Esophagus mucosa (tissue), 1 donor: ENCODE data around the gene TNFAIP2. TPM values are rescaled to one million over a fixed set of nuclear protein-coding genes. Genes with fewer than 3 reads are reported as not detected.

Experiments used
- ATAC-seq: fragments of 200-7000 bp; cut with Tn5 transposase; one replicate; pipeline ENCODE4 v1.9.1; 2020
- total RNA-seq: library from RNA; stranded (reverse); gene quantifications from one replicate; pipeline ENCODE4 v1.2.4, GENCODE V29; 2023
- donor health status: DM: yes; HTN: yes; CAD: no.

Gene TNFAIP2
- total RNA-seq, 1 donor from 2014 or later = 85.3 TPM

GRCh38 chr14:103123634-103124500, 606 bp downstream of the TNFAIP2 start:
- peak; percentile 3 for ATAC-seq

DNA sequence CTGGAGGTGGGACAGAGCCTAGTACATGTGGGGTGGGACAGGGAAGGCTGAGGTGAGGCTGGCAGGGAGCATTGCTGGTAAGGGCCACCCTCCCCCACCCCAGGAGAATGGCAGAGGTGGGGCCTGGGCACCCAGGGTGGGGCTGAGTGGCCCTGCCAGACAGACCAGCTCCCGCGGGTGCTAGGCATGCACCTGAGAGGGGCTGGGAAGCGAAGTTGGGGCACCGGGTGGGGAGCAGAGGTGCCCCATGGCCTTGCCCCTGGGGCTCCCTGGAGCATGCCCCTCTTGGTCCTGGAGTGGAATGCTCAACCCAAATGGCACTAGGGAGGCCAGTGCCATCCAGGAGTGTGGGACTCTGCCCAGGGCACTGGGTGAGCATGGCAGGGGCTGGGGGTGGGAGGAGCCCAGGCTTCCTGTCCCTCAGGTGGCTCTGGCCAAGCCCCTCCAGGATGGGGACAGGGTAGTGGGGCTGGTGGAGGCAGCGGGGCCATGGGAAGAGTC, 1.3 kb downstream of the TNFAIP2 start:
- no peak for ATAC-seq

GRCh38 chr14:103125098-103126070, 2.1 kb downstream of the TNFAIP2 start:
- no peak for ATAC-seq

DNA sequence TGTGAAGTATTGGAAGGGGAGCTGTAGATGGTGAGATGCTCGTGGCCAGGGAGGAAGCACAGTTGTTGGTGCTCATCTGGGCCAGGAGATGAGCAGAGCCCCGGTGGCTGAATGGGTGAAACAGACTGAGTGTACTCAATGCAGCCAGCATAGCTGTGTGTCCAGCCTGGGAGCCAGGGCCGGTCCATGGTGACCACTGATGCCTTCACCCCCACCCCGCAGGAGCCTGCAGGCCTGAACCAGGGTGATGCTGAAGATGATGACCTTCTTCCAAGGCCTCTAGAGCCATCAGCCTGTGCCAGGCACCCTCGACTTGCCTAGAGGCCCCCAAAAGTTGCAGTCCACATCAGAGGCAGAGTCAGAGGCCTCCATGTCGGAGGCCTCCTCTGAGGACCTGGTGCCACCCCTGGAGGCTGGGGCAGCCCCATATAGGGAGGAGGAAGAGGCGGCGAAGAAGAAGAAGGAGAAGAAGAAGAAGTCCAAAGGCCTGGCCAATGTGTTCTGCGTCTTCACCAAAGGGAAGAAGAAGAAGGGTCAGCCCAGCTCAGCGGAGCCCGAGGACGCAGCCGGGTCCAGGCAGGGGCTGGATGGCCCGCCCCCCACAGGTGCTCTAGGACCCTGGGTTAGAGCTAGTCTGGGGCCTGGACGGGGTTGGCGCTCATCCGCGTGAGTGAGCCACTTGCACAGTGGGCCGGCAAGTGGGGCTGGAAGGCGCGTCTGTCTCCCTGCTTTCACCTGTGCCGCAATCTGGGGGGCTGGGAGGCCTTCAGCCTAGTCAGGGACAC, 3.0 kb downstream of the TNFAIP2 start:
- no peak for ATAC-seq

DNA sequence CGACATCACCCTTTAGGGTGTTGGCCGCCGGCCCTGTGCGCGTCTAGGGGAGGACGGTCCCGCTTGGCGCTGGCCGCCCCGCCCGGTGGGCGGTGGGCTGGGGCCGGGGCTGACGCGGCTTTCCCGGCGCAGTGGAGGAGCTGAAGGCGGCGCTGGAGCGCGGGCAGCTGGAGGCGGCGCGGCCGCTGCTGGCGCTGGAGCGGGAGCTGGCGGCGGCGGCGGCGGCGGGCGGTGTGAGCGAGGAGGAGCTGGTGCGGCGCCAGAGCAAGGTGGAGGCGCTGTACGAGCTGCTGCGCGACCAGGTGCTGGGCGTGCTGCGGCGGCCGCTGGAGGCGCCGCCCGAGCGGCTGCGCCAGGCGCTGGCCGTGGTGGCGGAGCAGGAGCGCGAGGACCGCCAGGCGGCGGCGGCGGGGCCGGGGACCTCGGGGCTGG, 3.6 kb downstream of the TNFAIP2 start:
- ATAC-seq = peak; percentile 39

GRCh38 chr14:103127356-103127755, 4.1 kb downstream of the TNFAIP2 start:
- ATAC-seq = no peak

DNA sequence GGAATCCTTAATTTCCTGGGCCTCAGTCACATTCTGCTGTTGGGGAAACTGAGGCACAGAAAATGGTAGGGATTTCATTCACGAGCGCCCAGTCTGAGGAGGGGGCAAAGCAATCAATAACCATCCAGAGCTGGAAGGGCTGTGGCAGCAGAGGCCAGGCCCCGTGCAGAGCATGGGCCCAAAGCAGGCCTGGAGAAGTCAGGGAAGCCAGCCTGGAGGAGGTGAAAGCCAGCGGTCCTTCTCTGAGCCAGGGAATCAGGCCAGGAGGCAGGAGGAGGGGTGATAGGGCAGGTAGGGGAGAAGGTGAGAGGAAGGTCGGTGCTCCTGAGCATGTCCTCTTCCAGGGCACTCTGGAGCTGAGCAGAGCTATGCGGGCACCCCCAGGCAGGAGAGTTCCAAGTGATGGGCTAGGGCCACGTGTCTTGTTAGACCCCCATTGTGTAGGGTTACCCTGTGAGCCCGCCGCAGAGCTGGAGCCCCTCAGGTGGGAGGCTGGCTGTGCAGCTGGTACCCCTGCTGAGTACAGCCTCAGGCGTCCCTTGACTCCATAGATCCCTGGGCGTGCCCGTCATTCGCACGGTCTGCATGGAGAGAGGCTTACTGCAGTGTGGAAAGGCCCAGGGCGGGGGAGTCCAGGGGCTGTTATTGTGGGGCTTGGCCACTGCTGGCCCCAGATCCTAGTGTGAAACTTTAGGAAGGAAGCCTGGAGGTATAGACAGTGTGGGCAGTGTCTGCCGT, 4.8 kb downstream of the TNFAIP2 start:
- peak; percentile 3 for ATAC-seq

- ATAC-seq = peak; percentile 36
Observed at GRCh38 chr14:103128631-103129300, 5.5 kb downstream of the TNFAIP2 start.

DNA sequence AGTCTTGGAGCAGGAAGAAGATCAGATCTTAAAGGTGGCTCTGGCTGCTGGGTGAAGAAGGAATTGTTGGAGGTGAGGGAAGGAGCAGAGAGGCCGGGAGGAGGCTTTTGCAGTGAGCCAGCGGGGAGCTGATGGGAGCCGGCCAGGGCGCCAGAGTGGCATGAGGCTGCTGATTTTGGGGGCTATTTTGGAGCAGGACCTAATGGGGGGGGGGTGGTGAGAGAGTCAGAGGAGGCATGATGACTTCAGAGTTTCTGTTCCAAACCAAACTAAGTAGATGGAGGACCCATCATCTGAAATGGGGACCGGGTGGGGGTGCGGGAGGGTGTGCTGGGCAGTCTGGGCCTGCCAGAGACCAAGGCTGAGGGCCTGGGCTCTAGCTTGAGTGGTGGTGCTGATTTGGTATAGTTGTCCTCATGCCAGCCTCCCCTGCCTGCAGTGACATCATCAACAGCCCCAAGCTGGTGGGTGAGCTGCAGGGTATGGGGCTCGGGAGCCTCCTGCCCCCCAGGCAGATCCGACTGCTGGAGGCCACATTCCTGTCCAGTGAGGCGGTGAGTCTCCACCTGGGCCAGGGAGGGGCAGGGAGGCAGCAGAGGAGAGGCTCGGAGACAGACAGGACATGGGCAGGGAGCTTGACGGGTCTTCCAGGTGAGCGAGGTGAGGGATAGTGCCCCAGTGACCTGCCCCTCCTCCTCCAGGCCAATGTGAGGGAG, 6.2 kb downstream of the TNFAIP2 start:
- peak; percentile 2 for ATAC-seq

GRCh38 chr14:103130017-103130764, 6.9 kb downstream of the TNFAIP2 start:
- no peak for ATAC-seq

DNA sequence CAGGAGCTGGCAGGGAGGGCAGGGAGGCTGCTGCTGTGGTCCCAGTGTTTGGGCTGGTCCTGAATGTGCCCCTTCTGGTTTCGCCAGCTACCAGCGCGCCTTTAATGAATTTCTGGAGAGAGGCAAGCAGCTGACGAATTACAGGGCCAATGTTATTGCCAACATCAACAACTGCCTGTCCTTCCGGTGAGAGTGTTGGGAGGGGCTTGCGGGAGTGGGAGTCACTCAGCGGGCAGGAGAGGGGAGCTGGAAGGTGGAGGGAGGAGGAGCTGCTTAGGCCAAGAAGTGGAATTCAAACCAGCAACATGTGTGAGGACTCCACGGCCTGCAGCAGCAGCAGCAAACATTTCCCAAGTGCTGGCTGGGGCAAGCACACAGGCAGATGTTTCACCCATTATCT, 7.7 kb downstream of the TNFAIP2 start:
- ATAC-seq = peak; percentile 35

DNA sequence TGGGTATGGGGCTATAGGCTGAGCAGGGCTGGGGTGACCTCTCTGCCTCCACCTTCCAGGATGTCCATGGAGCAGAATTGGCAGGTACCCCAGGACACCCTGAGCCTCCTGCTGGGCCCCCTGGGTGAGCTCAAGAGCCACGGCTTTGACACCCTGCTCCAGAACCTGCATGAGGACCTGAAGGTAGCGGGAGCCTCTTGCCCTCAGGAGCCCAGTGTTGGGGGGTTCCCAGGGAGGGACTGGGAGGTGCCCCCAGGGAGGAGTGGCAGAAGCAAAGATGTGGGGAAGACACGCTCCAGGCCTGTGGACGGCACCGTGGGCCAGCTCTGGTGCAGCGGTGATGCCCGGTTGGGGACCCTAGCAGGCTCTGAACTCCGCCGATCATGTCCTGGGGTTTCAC, 8.3 kb downstream of the TNFAIP2 start:
- no peak for ATAC-seq

- no peak for ATAC-seq
Observed at GRCh38 chr14:103132381-103133209, 9.3 kb downstream of the TNFAIP2 start.

- ATAC-seq = no peak
Observed at GRCh38 chr14:103133210-103134140, 10.2 kb downstream of the TNFAIP2 start.

DNA sequence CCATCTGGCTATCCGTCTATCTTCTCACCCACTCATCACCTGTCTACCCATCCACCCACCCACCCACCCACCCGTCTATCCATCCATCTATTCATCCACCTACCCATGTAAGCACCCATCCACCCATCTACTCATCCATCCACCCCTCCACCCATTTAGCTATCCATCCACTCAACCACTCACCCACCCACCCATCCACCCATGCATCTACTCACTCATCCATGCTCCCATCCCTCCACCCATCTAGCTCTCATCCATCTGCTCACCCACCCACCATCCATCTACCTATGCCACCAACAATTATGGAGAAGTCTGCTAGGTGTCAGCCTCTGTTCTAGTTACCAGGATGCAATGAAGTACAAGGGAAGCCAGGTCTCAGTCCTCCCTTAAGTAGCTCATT, 11.1 kb downstream of the TNFAIP2 start:
- ATAC-seq = no peak

GRCh38 chr14:103134919-103135318, 11.7 kb downstream of the TNFAIP2 start:
- ATAC-seq = no peak
